ACC112 (cell line): ENCODE results near the gene CDK5.
"Not testable (repeated sequence)": the region's sequence is repeated elsewhere in the genome, so short reads cannot be mapped to it uniquely, and the experiment has no call there.

Source experiments
- H2AFZ ChIP-seq: fragments of 200-600 bp; sonication (generic); one replicate; pipeline ENCODE4 v1.6.0; 2017; ENCODE audit warnings: antibody characterized with exemption, low read length; ENCODE audit not compliant: unreplicated experiment
- H3K27ac ChIP-seq: fragments of 200-600 bp; sonication (generic); 2 replicates; pipeline ENCODE4 v1.5.1; 2014; ENCODE audit warnings: low read depth, mild to moderate bottlenecking, antibody characterized with exemption, low read length, moderate library complexity
- H3K27me3 ChIP-seq: fragments of 200-600 bp; sonication (generic); 2 replicates; pipeline ENCODE4 v1.6.1; 2014; ENCODE audit warnings: mild to moderate bottlenecking, antibody characterized with exemption, low read length, moderate library complexity, mixed read lengths; ENCODE audit not compliant: insufficient read depth
- H3K36me3 ChIP-seq: fragments of 200-600 bp; sonication (generic); 2 replicates; pipeline ENCODE4 v1.6.1; 2016; ENCODE audit warnings: mild to moderate bottlenecking, antibody characterized with exemption, low read length, moderate library complexity, mixed read lengths; ENCODE audit not compliant: insufficient read depth
- H3K4me1 ChIP-seq: fragments of 200-600 bp; sonication (generic); one replicate; pipeline ENCODE4 v1.6.1; 2016; ENCODE audit warnings: low read length, mixed read lengths; ENCODE audit not compliant: insufficient read depth, unreplicated experiment, control insufficient read depth
- H3K4me3 ChIP-seq: fragments of 200-600 bp; sonication (generic); 2 replicates; pipeline ENCODE4 v1.5.1; 2014; ENCODE audit warnings: mild to moderate bottlenecking, low read depth, low read length
- H3K79me2 ChIP-seq: fragments of 200-600 bp; sonication (generic); one replicate; pipeline ENCODE4 v1.6.0; 2016; ENCODE audit warnings: low read length; ENCODE audit not compliant: control insufficient read depth, unreplicated experiment, insufficient read depth

CDK5 gene

DNA sequence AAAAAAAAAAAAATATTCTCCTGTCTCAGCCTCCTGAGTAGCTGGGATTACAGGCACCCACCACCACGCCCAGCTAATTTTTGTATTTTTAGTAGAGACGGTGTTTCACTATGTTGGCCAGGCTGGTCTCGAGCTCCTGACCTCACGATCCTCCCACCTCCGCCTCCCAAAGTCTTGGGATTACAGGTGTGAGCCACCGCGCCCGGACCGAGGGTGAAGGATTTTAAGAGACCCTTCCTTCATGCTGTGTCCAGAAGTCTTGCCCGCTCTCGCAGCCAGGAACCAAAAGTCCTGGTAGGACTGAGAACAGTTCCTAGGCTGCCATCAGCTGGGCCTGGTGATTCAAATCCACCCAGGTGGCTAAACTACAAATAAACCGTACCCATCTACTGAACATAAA, 46.1 kb downstream of the CDK5 start:
- Histone ChIP-seq H3K27ac (0 out of 2 replicates have a peak overlapping the region, but pooled peaks have one; percentile 5), H3K4me1 (peaks cover 11% of the 10 kb centered on the region)
- not testable (repeated sequence) for H3K79me2 ChIP-seq, H3K4me3 ChIP-seq, H3K36me3 ChIP-seq, H3K27me3 ChIP-seq, H2AFZ ChIP-seq

- Histone ChIP-seq H3K79me2 (no peaks in the 10 kb centered on the region), H3K4me3 (no peak overlapping the region), H3K4me1 (peaks cover 11% of the 10 kb centered on the region), H3K27me3 (no peaks in the 10 kb centered on the region), H3K36me3 (no peaks in the 10 kb centered on the region), H3K27ac (no peak overlapping the region), H2AFZ (peak overlapping the region; percentile 23)
Measured at GRCh38 chr7:151011097-151011409, 46.6 kb downstream of the CDK5 start.

DNA sequence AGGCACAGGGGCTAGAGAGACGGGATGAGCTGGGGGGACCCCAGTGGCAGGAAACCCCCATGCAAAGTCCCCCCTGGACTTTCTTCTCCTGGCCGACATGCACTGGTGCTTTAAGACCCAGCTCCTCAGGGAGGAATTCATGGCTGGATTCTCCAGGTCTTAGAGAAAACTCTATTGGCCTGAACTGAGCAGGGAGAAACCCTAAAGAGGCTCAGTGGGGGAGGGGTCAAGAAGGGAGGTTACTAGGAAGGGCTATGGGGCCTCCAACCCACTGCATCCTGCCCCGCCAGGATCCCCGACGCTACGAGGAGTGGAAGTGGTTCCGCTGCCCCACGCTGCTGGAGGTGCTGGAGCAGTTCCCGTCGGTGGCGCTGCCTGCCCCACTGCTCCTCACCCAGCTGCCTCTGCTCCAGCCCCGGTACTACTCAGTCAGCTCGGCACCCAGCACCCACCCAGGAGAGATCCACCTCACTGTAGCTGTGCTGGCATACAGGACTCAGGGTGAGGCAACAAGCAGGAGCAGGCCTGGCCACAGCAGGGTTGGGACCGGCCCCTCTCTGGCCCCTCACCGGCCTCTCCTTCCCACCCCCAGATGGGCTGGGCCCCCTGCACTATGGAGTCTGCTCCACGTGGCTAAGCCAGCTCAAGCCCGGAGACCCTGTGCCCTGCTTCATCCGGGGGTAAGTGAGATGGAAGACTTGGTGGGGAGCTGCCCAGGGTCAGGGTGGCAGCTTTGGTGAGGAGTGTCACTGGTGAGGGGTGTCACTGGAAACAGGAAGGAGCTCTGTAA, 47.2 kb downstream of the CDK5 start:
- Histone ChIP-seq H3K79me2 (no peaks in the 10 kb centered on the region), H3K36me3 (no peaks in the 10 kb centered on the region), H3K27ac (no peak overlapping the region), H3K4me3 (no peak overlapping the region), H3K4me1 (peaks cover 11% of the 10 kb centered on the region), H2AFZ (peak overlapping the region; percentile 23), H3K27me3 (no peaks in the 10 kb centered on the region)

DNA sequence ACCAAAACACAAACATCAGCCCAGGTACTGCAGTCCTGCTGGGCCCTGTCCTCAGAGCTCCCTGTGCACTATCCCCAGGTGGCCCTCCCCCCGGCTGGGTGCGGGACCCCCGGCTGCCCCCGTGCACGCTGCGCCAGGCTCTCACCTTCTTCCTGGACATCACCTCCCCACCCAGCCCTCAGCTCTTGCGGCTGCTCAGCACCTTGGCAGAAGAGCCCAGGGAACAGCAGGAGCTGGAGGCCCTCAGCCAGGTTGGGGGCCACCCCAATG, 47.7 kb downstream of the CDK5 start:
- no peaks in the 10 kb centered on the region for H3K79me2 ChIP-seq
- H2AFZ ChIP-seq: no peak overlapping the region
- H3K27ac ChIP-seq: no peak overlapping the region
- H3K27me3 ChIP-seq: peaks cover 2% of the 10 kb centered on the region; the same call in 1 of the 2 replicates
- H3K36me3 ChIP-seq: no peaks in the 10 kb centered on the region
- peaks cover 11% of the 10 kb centered on the region for H3K4me1 ChIP-seq
- H3K4me3 ChIP-seq: no peak overlapping the region

GRCh38 chr7:151009327-151010036, 48.2 kb downstream of the CDK5 start:
- Histone ChIP-seq H3K4me1 (peaks cover 11% of the 10 kb centered on the region), H3K4me3 (no peak overlapping the region), H3K27ac (no peak overlapping the region), H3K27me3 (peaks cover 2% of the 10 kb centered on the region; the same call in 1 of the 2 replicates), H3K36me3 (no peaks in the 10 kb centered on the region), H2AFZ (no peak overlapping the region), H3K79me2 (no peaks in the 10 kb centered on the region)

- H3K79me2 ChIP-seq: no peaks in the 10 kb centered on the region
- H3K4me3 ChIP-seq: peak overlapping the region; percentile 51
- H3K4me1 ChIP-seq: peaks cover 11% of the 10 kb centered on the region
- peaks cover 3% of the 10 kb centered on the region; the same call in 1 of the 2 replicates for H3K27me3 ChIP-seq
- no peaks in the 10 kb centered on the region for H3K36me3 ChIP-seq
- H2AFZ ChIP-seq: peak overlapping the region; percentile 58
- H3K27ac ChIP-seq: no peak overlapping the region
Measured at GRCh38 chr7:151008511-151009323, 49.0 kb downstream of the CDK5 start.

DNA sequence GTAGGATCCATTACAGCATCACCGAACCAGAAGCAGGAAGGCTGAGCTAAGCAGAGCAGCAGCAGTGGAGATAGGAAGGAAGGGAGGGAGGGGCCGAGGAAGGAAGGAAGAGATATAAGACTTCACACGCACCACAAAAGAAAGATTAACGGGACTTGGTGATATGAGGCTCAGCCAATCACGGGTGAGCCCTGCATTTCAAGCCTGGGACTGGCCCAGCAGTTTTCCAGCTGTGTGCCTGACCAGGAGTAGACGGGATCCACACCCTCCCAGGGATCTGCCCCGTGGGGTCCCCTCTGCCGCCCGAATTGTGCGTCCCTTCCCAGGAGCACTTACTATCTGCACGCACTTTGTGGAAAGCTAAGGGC, 49.6 kb downstream of the CDK5 start:
- Histone ChIP-seq H3K4me1 (peaks cover 11% of the 10 kb centered on the region), H3K79me2 (no peaks in the 10 kb centered on the region), H3K27me3 (peaks cover 6% of the 10 kb centered on the region; the same call in 1 of the 2 replicates), H3K27ac (no peak overlapping the region), H3K36me3 (no peaks in the 10 kb centered on the region), H2AFZ (no peak overlapping the region), H3K4me3 (peak overlapping the region; percentile 51)

DNA sequence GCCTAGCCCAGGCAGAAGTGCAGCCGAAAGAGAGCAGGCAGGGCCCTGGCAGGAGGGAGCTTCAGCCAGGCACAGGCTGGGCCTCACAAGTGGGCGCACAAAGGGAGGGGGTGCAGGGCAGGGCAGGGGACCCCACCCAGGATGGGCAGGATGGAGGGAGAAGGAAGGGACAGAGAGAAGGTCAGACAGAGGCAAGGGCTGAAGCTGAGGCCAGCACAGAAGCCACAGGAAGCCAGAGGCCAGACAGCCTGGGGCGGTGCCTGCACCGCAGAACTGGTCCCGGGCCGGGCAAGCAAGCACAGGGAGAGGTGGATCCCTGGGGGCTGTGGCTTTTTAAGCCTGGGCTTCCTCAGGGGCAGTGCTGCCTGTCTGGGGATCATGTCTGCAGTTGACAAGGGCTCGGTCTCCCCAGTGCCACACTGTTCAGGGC, 50.2 kb downstream of the CDK5 start:
- peaks cover 8% of the 10 kb centered on the region for H3K4me1 ChIP-seq
- no peak overlapping the region for H2AFZ ChIP-seq
- peaks cover 6% of the 10 kb centered on the region; the same call in 1 of the 2 replicates for H3K27me3 ChIP-seq
- H3K4me3 ChIP-seq: no peak overlapping the region
- no peaks in the 10 kb centered on the region for H3K36me3 ChIP-seq
- H3K27ac ChIP-seq: no peak overlapping the region
- H3K79me2 ChIP-seq: no peaks in the 10 kb centered on the region

- H3K27ac ChIP-seq: no peak overlapping the region
- peaks cover 4% of the 10 kb centered on the region for H3K4me1 ChIP-seq
Measured at GRCh38 chr7:151006590-151007300, 51.0 kb downstream of the CDK5 start.

GRCh38 chr7:151005566-151005965, 52.1 kb downstream of the CDK5 start:
- Histone ChIP-seq H3K36me3 (no peaks in the 10 kb centered on the region), H3K79me2 (no peaks in the 10 kb centered on the region), H3K27me3 (peaks cover 6% of the 10 kb centered on the region; the same call in 1 of the 2 replicates), H3K27ac (no peak overlapping the region), H3K4me1 (peaks cover 4% of the 10 kb centered on the region), H3K4me3 (no peak overlapping the region), H2AFZ (no peak overlapping the region)

More at GRCh38 chr7:151006590-151007300, 51.0 kb downstream of the CDK5 start:
- no peak overlapping the region for H3K4me3 ChIP-seq
- no peaks in the 10 kb centered on the region for H3K36me3 ChIP-seq
- H3K27me3 ChIP-seq: peaks cover 6% of the 10 kb centered on the region; the same call in 1 of the 2 replicates
- no peaks in the 10 kb centered on the region for H3K79me2 ChIP-seq
- no peak overlapping the region for H2AFZ ChIP-seq
